ENCODE data around the gene PLCL2.
A peak's percentile ranks its signal among the peaks of the same experiment; 100 is the strongest.

PLCL2 gene

GRCh38 chr3:17052363-17052762 lies 167.6 kb downstream of the PLCL2 start:
- DNase-seq = no peak

GRCh38 chr3:17054301-17054981 lies 169.7 kb downstream of the PLCL2 start:
- DNase-seq = no peak

DNA sequence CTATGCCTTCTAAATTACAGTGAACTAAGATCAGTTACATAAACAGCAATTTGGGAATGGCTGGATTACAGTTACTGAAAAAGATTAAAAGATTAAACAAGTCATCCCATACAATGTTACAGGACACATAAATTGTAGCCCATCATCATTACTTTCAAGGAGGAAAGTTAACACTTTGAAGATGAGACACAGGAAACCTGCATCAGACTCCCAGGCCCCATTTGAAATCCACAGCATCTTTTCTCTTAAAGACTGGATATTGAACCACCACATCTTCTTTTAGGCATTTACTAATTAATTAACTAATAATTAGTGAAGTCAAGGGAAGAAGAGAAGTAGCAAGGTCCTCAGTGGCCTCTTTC lies 170.2 kb downstream of the PLCL2 start:
- DNase-seq = no peak

GRCh38 chr3:17055374-17056276 lies 170.9 kb downstream of the PLCL2 start:
- DNase-seq = no peak

GRCh38 chr3:17057321-17057720 lies 172.6 kb downstream of the PLCL2 start:
- DNase-seq = no peak

- DNase-seq = no peak
Observed at GRCh38 chr3:17059989-17060550, 175.3 kb downstream of the PLCL2 start.

DNA sequence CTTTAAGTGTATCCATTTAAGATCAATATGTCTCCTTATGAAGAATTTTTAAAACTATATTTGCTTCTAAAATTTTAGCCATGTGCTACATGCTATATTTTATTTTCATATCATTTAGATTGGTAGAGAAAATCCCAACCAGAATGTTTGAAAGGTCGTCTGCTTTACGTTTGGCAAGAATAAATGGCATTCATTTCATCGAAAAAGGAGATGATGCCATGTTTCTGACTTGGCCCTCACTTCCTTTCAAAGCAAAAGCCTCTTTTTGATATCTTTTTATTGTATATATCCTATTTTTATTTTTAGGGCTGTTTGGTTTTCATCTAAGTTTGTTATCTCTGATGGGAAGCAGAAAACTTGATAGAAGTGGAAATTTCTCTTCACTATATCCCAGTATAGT lies 176.2 kb downstream of the PLCL2 start:
- DNase-seq = no peak

- no peak for DNase-seq
Observed at GRCh38 chr3:17062736-17063135, 178.0 kb downstream of the PLCL2 start.

GRCh38 chr3:17063596-17063995 lies 178.8 kb downstream of the PLCL2 start:
- DNase-seq = no peak

DNA sequence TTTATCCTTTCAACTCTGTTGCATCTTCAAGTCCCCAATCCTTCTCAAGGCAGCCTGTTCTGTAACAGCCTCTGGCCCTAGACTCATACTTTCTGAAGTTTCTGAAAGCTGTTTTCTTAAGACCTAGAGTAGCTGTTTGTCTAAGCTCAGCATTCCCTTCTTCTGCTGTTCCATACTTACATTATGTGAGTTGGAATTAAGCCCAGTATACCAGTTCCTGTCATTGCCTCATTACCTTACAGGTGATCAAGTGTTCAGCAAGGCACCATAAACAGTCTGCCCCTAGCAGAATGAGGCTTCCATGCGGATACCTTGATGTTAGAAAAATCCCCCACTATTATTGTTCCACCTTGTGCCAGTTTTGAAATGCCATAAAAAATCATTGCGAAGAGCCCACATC lies 180.6 kb downstream of the PLCL2 start:
- DNase-seq = no peak

DNA sequence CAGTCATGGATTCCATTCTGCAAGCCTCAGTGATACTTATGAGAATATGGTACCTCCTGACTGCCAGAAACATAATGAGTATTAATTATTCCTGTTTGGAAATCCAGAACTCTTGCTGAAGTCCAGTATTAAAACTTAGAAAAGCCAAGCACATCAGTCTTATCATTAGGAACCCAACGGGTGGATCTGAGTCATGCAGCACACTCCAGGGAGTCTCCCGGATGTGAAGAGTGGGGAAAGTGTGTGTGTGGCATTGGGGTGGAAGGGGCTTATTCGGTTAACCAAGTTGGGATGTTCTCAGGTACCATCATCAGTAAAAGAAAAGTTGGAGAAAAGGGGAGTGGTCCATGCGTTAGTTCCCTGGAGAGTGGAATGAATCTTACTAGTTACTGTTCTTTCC lies 181.1 kb downstream of the PLCL2 start:
- DNase-seq = no peak

DNA sequence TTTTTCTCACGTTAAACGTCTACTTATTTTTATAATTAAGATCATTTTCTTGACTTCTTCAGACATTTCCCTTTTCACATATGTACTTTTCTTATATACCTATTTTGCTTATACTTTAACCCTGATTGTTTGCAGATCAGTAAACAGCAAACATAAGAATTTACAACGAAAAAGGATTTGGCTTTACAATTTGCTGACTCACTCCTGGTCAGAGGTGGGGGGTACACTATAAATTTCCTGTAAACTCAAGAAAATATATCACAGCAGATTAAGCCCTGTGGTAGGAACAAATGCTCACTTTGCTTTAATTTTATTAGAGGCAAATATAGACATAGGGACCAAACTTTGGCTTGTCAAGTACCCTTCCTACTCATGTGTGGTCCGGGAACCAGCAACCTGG lies 185.0 kb downstream of the PLCL2 start:
- no peak for DNase-seq

DNA sequence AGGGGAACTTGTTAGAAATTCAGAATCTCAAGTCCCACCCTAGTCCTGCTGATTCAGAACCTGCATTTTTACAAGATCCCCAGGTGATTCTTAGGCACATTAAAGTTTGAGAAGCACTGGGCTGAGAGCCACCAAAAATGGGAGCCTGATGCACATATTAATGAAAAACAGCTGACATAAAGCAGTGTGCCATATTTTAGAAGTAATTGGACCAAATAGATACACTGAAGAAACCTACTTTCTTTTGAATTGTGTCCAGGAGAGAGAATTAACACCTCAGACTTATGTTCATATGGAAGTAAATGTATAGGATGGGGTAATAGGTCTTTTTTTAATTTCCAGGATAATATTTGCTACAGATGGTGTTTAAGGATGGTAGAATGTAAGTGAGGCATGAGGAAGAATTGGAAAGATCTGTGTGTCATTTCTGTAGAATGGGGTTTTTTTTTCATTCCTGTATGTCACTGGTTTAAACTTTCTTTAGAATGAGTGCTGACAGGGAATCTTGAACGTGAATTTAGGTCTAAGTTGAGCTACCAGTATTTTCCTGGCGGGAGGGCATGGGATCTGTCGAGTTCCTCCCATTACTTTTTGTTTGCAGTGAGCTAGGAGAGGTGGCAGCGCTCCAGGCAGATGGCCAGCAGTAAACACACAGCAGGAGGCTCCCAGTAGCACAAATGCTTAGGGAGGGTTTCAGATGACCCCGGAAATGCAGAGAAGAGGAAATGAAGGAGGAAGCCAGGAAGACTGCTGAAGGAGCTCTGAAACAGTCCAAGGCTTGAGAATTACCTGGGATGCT lies 185.6 kb downstream of the PLCL2 start:
- peak; percentile 83 for DNase-seq

- DNase-seq = no peak
Observed at GRCh38 chr3:17074559-17074958, 189.8 kb downstream of the PLCL2 start.

GRCh38 chr3:17075358-17075757 lies 190.6 kb downstream of the PLCL2 start:
- DNase-seq = no peak

DNA sequence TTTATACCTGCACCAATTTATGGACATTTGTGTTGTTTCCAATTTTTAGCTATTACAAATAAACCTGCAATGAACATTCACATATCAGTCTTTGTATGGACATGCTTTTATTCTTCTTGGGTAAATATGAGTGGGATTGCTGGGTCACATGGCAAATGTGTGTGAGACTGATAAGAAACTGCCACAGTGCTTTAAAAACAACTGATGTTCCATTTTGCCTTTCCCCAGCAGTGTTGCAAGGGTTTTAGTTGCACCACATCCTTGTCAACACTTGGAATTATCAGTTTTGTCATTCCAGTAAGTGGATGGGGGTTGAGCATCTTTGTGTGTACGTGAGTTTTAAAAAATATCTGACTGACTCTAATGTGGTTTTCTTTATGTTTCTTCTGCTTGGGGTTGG lies 191.2 kb downstream of the PLCL2 start:
- DNase-seq = no peak

DNA sequence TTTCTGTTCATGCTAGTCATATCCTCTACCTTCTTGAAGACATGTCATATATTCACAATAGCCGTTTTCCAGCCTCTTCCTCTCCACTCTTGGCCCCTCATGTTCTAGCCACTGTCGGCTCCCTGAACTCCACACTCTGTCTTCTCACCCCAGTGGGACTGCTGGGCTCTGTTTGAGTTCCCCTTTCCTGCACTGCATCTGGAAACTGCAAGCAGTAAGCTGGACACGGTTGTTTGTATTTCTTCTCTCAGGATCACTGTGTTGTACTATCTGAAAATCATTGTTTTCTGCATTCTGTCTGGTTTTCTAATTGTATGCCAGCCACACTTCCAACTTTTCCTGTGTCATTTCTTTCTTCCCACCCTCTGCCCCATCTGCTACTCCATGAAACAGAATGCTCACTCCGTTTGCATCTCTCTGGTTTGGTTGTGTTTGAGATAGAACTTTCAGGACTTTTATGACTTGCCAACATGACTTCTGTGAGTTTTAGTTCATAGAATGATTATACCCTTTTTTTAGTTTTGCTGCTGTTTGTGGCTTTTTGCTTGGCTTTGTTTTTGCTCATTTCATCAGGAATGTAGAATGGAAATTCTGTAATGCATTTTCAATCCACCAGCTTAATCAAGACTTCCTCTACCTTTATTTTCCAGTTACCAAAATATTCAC lies 192.3 kb downstream of the PLCL2 start:
- DNase-seq = no peak

DNA sequence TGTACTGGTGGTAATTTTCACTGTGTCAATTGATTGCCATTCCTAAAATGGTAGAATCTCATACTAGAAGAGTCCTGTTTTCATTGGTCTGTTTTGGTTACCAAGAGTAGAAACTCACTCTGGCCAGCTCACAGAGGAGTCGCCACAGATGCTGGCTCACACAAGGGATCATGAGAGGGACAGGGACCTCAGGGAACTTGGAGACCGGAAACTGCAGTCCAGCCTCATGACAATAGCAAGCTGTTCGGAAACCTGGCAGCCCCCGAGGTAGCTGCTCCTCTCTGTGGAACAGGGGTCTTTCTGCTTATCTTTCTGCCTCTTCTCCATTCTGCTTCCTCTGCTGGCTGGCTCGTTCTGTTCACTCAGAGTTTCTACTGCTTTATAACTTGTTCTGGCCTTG lies 192.9 kb downstream of the PLCL2 start:
- no peak for DNase-seq

DNA sequence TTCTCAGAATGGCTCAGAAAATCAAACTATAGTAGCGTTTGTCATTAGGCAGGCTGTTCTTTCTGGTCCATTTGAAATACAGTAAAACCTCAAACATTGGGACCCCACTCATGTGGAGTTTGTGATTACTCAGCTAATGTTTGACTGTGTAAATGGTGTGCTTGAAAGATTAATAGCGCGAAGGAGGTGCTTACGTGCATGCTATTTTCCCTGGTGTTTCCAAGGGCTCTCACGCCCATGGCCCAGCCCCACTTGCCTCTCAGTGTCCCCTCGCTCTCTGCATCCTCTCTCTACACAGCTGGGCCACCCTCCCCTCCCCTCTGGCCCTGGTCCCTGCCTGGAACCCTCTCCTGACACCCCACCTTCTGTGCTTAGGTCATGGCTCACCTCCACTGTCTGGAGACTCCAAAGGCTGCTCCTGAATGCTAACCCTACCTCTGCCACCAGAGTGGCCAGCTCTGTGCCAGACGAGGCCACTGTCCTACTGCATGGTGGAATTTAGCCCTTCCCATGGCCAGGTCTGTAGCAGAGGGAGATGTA lies 194.2 kb downstream of the PLCL2 start:
- DNase-seq = no peak

DNA sequence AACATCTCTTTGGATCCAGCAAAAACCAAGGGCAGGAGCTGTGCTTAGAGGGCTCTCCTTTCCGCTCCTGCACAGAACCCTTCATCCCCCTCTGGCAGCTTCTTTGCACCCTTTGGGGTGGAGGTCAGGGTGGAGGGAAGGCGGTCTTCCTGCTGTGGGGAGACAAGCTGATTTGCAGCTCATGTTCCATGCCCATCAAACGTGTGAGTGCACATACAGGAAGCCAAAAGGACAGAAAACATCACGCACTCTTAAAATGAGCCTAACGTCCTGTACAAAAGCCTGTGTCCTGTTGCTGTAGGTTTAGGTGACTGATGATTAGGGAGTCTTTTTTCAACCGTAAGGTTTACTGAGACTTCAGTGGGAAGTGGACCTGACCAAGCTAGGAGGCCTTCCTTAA lies 195.2 kb downstream of the PLCL2 start:
- no peak for DNase-seq

GRCh38 chr3:17081520-17081919 lies 196.8 kb downstream of the PLCL2 start:
- no peak for DNase-seq

DNA sequence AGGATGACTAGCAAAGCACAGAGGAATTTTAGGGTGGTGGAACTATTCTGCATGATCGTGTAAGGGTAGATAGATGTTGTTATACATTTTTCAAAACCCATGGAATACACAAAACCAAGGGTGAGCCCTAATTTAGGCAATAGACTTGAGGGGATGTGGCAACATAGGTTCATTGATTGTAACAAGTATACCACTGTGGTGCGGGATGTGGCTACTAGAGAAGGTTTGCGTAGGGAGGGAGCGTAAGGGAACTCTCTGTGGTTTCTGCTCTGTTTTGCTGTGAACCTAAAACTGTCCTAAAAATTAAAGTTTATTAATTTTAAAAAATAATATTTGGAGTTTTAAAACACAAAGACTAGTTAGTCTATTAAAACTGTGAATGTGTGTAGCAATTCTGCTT lies 202.8 kb downstream of the PLCL2 start:
- DNase-seq = no peak

DNA sequence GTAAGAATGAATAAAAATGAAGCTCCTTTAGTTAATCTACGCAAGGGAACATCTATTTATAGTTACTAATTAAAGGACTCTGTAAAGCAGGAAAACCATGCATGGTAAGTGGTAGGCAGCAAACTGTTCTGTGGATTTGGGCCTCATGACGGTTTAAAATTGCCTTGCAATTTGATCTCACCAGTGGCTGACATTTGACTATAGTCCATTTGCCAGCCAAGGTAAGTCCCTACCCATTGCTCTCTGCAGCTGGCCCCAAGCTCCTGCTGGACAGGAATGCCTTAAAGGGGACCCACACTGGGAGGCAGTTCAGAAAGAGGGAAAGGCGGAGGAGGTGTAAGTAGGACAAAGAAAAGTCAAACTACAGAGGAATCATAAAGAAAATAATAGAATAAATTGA lies 203.3 kb downstream of the PLCL2 start:
- DNase-seq = no peak
